Lung (tissue), 12 donors: ENCODE results near the gene PLXNA2. TPM values are rescaled to one million over a fixed set of nuclear protein-coding genes. Genes with fewer than 3 reads are reported as not detected.

Experiments used
- ATAC-seq: fragments of 200-7000 bp; cut with Tn5 transposase; one replicate; pipeline ENCODE4 v1.9.1; 2020; ENCODE audit warnings: moderate number of reproducible peaks; ENCODE audit not compliant: insufficient read depth, low FRiP score
- DNase-seq, 3 donors: peaks; one replicate each; pipeline ENCODE4 v3.0.0-alpha.2; 2013 to 2017
- H3K27ac ChIP-seq, 2 donors: one replicate each; pipeline ENCODE4 v1.5.1; 2013; ENCODE audit warnings: mild to moderate bottlenecking in 2 of 2, moderate library complexity in 2 of 2, control low read depth in 1 of 2, inconsistent platforms in 1 of 2, low read depth in 1 of 2, low read length in 1 of 2
- H3K27me3 ChIP-seq, 3 donors: one replicate each; pipeline ENCODE4 v1.5.1; 2013; ENCODE audit warnings: low read length in 2 of 3; ENCODE audit not compliant: control insufficient read depth in 3 of 3, insufficient read depth in 3 of 3
- H3K36me3 ChIP-seq, 4 donors: one replicate each; pipeline ENCODE4 v1.5.1; 2013; ENCODE audit warnings: low read length in 4 of 4, mild to moderate bottlenecking in 1 of 4, moderate library complexity in 1 of 4; ENCODE audit not compliant: control insufficient read depth in 4 of 4, insufficient read depth in 4 of 4
- H3K4me1 ChIP-seq, 5 donors: one replicate each; pipeline ENCODE4 v1.5.1; 2013; ENCODE audit warnings: low read length in 5 of 5, mild to moderate bottlenecking in 2 of 5, moderate library complexity in 1 of 5; ENCODE audit not compliant: control insufficient read depth in 5 of 5, insufficient read depth in 5 of 5
- H3K4me3 ChIP-seq: one replicate; pipeline ENCODE4 v1.5.1; 2013; ENCODE audit warnings: mild to moderate bottlenecking, control low read depth, moderate library complexity
- H3K9ac ChIP-seq, 2 donors: one replicate each; pipeline ENCODE4 v1.5.1; 2013; ENCODE audit warnings: low read length in 2 of 2, control low read depth in 1 of 2; ENCODE audit not compliant: insufficient read depth in 1 of 2
- H3K9me3 ChIP-seq, 4 donors: one replicate each; pipeline ENCODE4 v1.5.1; 2013; ENCODE audit warnings: low read length in 3 of 4, mild to moderate bottlenecking in 1 of 4, moderate library complexity in 1 of 4; ENCODE audit not compliant: control insufficient read depth in 4 of 4, insufficient read depth in 3 of 4
- WGBS, 2 donors: extraction: QIAGEN DNeasy Blood & Tissue Kit; methylation state at CpG; one replicate each; pipeline ENCODE4 v1.1.7; 2013; 5-methylcytosine and 5-hydroxymethylcytosine counted together
- polyA plus RNA-seq, 2 donors: library from polyadenylated mRNA; stranded (reverse); fragments of 200-250 nt; gene quantifications; one replicate each; pipeline ENCODE4 v1.2.1, GENCODE V29; 2013
- total RNA-seq, 2 donors: library from RNA; depleted of rRNA in 1 of 2; stranded (reverse); fragments of >200 nt in 1 of 2; gene quantifications; one replicate each; pipeline ENCODE4 v1.2.1, GENCODE V29; 2014 to 2021
- TF ChIP-seq, protein P1 (sequence below): IDR thresholded peaks from 2 replicates; pipeline ENCODE4 v1.5.1; 2012; ENCODE audit warnings: mild to moderate bottlenecking; ENCODE audit errors: control extremely low read depth, extremely low read depth
- donor health status: control.
- donor health status: control.
- donor health status: Bipolar disorder and iron deficiency.
- donor health status: healthy.
- donor health status: DM: yes; HTN: yes; CAD: no.

Gene PLXNA2
- total and polyA plus RNA-seq, 4 donors, result 13.2 to 118 (median 32.6) TPM

DNA sequence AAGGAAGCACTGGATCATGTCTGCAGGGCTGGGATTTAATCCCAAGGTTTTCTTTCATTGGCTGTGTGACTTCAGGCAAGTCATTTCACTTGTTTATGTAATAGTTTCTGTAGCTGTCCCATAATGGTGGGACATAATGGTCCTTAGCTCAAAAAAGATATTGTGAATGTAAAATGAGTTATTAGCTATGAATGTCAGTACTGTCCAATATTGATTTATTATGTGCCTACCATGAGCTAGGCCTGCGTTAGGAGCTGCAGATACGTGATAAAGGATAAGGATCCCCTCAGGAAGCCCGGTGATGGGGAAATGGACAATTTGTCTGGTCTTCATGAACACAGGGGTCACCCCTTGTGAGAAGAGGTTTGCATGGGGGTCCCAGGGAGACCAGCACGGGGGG lies 95.8 kb downstream of the PLXNA2 start:
- Histone ChIP-seq H3K4me1 (peaks cover 0 to 32% (median 15%) of the 10 kb centered on the region in 5 donors), H3K9ac (no peak overlapping the region), H3K36me3 (peaks cover 0 to 2% (median 0%) of the 10 kb centered on the region in 4 donors), H3K4me3 (no peak overlapping the region), H3K27me3 (no peaks in the 10 kb centered on the region), H3K9me3 (no peaks in the 10 kb centered on the region), H3K27ac (no peak overlapping the region)
- ATAC-seq (no peak), DNase-seq (no peak)
- TF ChIP-seq, protein P1, sequence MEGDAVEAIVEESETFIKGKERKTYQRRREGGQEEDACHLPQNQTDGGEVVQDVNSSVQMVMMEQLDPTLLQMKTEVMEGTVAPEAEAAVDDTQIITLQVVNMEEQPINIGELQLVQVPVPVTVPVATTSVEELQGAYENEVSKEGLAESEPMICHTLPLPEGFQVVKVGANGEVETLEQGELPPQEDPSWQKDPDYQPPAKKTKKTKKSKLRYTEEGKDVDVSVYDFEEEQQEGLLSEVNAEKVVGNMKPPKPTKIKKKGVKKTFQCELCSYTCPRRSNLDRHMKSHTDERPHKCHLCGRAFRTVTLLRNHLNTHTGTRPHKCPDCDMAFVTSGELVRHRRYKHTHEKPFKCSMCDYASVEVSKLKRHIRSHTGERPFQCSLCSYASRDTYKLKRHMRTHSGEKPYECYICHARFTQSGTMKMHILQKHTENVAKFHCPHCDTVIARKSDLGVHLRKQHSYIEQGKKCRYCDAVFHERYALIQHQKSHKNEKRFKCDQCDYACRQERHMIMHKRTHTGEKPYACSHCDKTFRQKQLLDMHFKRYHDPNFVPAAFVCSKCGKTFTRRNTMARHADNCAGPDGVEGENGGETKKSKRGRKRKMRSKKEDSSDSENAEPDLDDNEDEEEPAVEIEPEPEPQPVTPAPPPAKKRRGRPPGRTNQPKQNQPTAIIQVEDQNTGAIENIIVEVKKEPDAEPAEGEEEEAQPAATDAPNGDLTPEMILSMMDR, result no peak
- WGBS, 2 donors, result 89 to 95% methylated on average over 4 of the region's 4 CpGs

- peaks cover 0 to 44% (median 20%) of the 10 kb centered on the region in 5 donors for H3K4me1 ChIP-seq
- no peak for DNase-seq
Observed at GRCh38 chr1:208146650-208147049, 97.5 kb downstream of the PLXNA2 start.

DNA sequence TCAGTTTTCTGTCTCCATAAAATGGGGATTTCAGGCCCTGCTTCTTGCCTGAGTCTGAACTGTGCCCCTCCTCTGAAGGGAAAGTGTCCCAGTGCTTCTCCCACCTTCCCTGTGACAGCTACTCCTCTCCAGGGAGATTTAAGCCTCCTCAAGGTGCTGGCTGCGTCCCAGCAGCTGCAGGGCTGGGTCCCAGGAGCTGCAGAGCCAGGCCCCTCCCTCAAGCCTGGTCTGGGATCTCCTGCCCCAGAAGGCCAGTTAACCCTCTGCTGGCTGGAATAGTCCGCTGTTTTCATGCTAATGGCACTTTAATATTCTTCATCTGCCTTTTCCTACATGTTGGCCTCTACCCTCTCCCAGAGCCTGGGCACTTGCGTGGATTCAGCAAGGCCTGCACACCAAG lies 99.0 kb downstream of the PLXNA2 start:
- Histone ChIP-seq H3K9ac (no peak overlapping the region), H3K36me3 (peaks cover 0 to 11% (median 5%) of the 10 kb centered on the region in 4 donors), H3K27ac (no peak overlapping the region), H3K27me3 (no peaks in the 10 kb centered on the region), H3K9me3 (no peaks in the 10 kb centered on the region), H3K4me1 (peaks cover 0 to 39% (median 20%) of the 10 kb centered on the region in 5 donors), H3K4me3 (no peak overlapping the region)
- ATAC-seq (no peak), DNase-seq (no peak)
- TF ChIP-seq, protein P1, result no peak
- WGBS, 2 donors, result 76 to 84% methylated on average over 3 of the region's 3 CpGs

More at GRCh38 chr1:208146650-208147049, 97.5 kb downstream of the PLXNA2 start:
- Histone ChIP-seq H3K27ac (no peak overlapping the region), H3K36me3 (peaks cover 0 to 7% (median 1%) of the 10 kb centered on the region in 4 donors), H3K9me3 (no peaks in the 10 kb centered on the region), H3K4me3 (no peak overlapping the region), H3K9ac (no peak overlapping the region), H3K27me3 (no peaks in the 10 kb centered on the region)
- WGBS, 2 donors, result 92 to 93% methylated on average over 3 of the region's 3 CpGs
- TF ChIP-seq, protein P1, result no peak
- no peak for ATAC-seq
